Measurements from ENCODE around the gene KDM3B.

GRCh38 chr5:138418444-138418843 lies 66.0 kb downstream of the KDM3B start:
- TF ChIP-seq CTCF (conservative IDR thresholded peaks at IDR 0.05; ENCODE audit: low read depth in 2 of 2): no peak
- no peak for TF ChIP-seq EZH2 (IDR thresholded peaks at IDR 0.05; ENCODE audit: low read depth, unreplicated experiment)
- no peak for TF ChIP-seq POLR2AphosphoS5 (IDR thresholded peaks at IDR 0.05; ENCODE audit: low read depth)

Measured in GM23338 (cell line).